Vagina (tissue), 2 donors: Measurements from ENCODE around the gene KLC3. TPM values are rescaled to one million over a fixed set of nuclear protein-coding genes. Genes with fewer than 3 reads are reported as not detected.

ENCODE experiments used
- DNase-seq, 2 donors: peaks; one replicate each; pipeline ENCODE4 v3.0.0-alpha.2; 2017; ENCODE audit errors: extremely low spot score in 2 of 2
- H3K27ac ChIP-seq: fragments of 200-600 bp; sonication (generic); one replicate; pipeline ENCODE4 v1.5.1; 2019
- H3K27me3 ChIP-seq: fragments of 200-600 bp; sonication (generic); one replicate; pipeline ENCODE4 v1.5.1; 2019
- H3K36me3 ChIP-seq, 2 donors: fragments of 200-600 bp; sonication (generic); one replicate each; pipeline ENCODE4 v1.5.1; 2017 to 2019
- H3K4me1 ChIP-seq: fragments of 200-600 bp; sonication (generic); one replicate; pipeline ENCODE4 v1.5.1; 2019
- H3K4me3 ChIP-seq, 2 donors: fragments of 200-600 bp; sonication (generic); 1 replicate in 1 of 2; 2 replicates in 1 of 2; pipeline ENCODE4 v1.5.1; 2016 to 2019
- H3K9me3 ChIP-seq: fragments of 200-600 bp; sonication (generic); one replicate; pipeline ENCODE4 v1.5.1; 2019
- CTCF ChIP-seq, 3 experiments: fragments of 450-650 bp in 2 of 3; fragments of 200-600 bp in 1 of 3; sonication (generic) in 1 of 3; IDR thresholded peaks; one replicate each; pipeline ENCODE4 v1.5.1; 2017 to 2019; ENCODE audit warnings: antibody characterized with exemption in 3 of 3, mild to moderate bottlenecking in 2 of 3, moderate library complexity in 2 of 3
- POLR2A ChIP-seq, 2 donors: fragments of 450-650 bp; IDR thresholded peaks; one replicate each; pipeline ENCODE4 v1.6.1; 2017; ENCODE audit warnings: antibody characterized with exemption in 2 of 2, mild to moderate bottlenecking in 2 of 2, moderate library complexity in 2 of 2
- POLR2AphosphoS5 ChIP-seq, 2 donors: sonication (generic); formaldehyde crosslinking; IDR thresholded peaks; one replicate each; pipeline ENCODE4 v1.9.0; 2017; ENCODE audit warnings: antibody characterized with exemption in 2 of 2, mild to moderate bottlenecking in 2 of 2, low read depth in 1 of 2; ENCODE audit not compliant: insufficient read depth in 1 of 2
- intact Hi-C: fragments of 100-400 bp; cut with DNase I; formaldehyde crosslinking; loops from one replicate; pipeline ENCODE4 v1.15.1; 2023
- total RNA-seq: library from RNA; depleted of rRNA; stranded (reverse); fragments of >200 nt; gene quantifications from one replicate; pipeline ENCODE4 v1.2.3, GENCODE V29; 2016

Gene KLC3
- total RNA-seq, 1 donor from 2014 or later = 20.9 TPM

- no peak for DNase-seq
- Histone ChIP-seq H3K4me1 (no peaks in the 10 kb centered on the region), H3K4me3 (no peak overlapping the region), H3K36me3 (no peaks in the 10 kb centered on the region), H3K27me3 (no peaks in the 10 kb centered on the region), H3K9me3 (no peaks in the 10 kb centered on the region), H3K27ac (no peak overlapping the region)
- intact Hi-C loops = no loop called here
- no peak for TF ChIP-seq POLR2A (IDR thresholded peaks at IDR 0.05)
- TF ChIP-seq CTCF (IDR thresholded peaks at IDR 0.05) = no peak
- TF ChIP-seq POLR2AphosphoS5 (IDR thresholded peaks at IDR 0.05; ENCODE audit: insufficient read depth in 1 of 2, low read depth in 1 of 2) = no peak
Measured at GRCh38 chr19:45314708-45315245, 25.8 kb upstream of the KLC3 start.

- Histone ChIP-seq H3K36me3 (no peaks in the 10 kb centered on the region), H3K4me3 (no peak overlapping the region)
- intact Hi-C loops = no loop called here
Measured at GRCh38 chr19:45315304-45315703, 25.2 kb upstream of the KLC3 start.

GRCh38 chr19:45320997-45321775, 19.4 kb upstream of the KLC3 start:
- peaks cover 7% of the 10 kb centered on the region for H3K27me3 ChIP-seq
- H3K36me3 ChIP-seq = no peaks in the 10 kb centered on the region
- H3K4me1 ChIP-seq = no peaks in the 10 kb centered on the region
- no peak for DNase-seq
- intact Hi-C loops = no loop called here
- no peak overlapping the region for H3K4me3 ChIP-seq
- no peak for TF ChIP-seq POLR2AphosphoS5 (IDR thresholded peaks at IDR 0.05; ENCODE audit: insufficient read depth in 1 of 2, low read depth in 1 of 2)
- no peak for TF ChIP-seq POLR2A (IDR thresholded peaks at IDR 0.05)
- TF ChIP-seq CTCF (IDR thresholded peaks at IDR 0.05) = no peak
- no peaks in the 10 kb centered on the region for H3K9me3 ChIP-seq
- H3K27ac ChIP-seq = no peak overlapping the region

More at GRCh38 chr19:45315304-45315703, 25.2 kb upstream of the KLC3 start:
- Histone ChIP-seq H3K4me1 (no peaks in the 10 kb centered on the region), H3K27ac (no peak overlapping the region), H3K27me3 (no peaks in the 10 kb centered on the region), H3K9me3 (no peaks in the 10 kb centered on the region)
- DNase-seq = no peak
- TF ChIP-seq CTCF (IDR thresholded peaks at IDR 0.05) = no peak
- no peak for TF ChIP-seq POLR2AphosphoS5 (IDR thresholded peaks at IDR 0.05; ENCODE audit: insufficient read depth in 1 of 2, low read depth in 1 of 2)
- no peak for TF ChIP-seq POLR2A (IDR thresholded peaks at IDR 0.05)

- Histone ChIP-seq H3K9me3 (no peaks in the 10 kb centered on the region), H3K4me3 (no peak overlapping the region), H3K4me1 (no peaks in the 10 kb centered on the region), H3K27me3 (peaks cover 7% of the 10 kb centered on the region), H3K36me3 (no peaks in the 10 kb centered on the region), H3K27ac (no peak overlapping the region)
- TF ChIP-seq POLR2A (IDR thresholded peaks at IDR 0.05) (no peak), POLR2AphosphoS5 (IDR thresholded peaks at IDR 0.05; ENCODE audit: insufficient read depth in 1 of 2, low read depth in 1 of 2) (no peak), CTCF (IDR thresholded peaks at IDR 0.05) (no peak)
- intact Hi-C loops = no loop called here
- DNase-seq = no peak
Measured at GRCh38 chr19:45321848-45322247, 18.7 kb upstream of the KLC3 start.

- Histone ChIP-seq H3K4me3 (no peak overlapping the region), H3K27me3 (peaks cover 7% of the 10 kb centered on the region), H3K36me3 (no peaks in the 10 kb centered on the region), H3K9me3 (no peaks in the 10 kb centered on the region), H3K27ac (no peak overlapping the region), H3K4me1 (no peaks in the 10 kb centered on the region)
- intact Hi-C loops = no loop called here
- TF ChIP-seq POLR2AphosphoS5 (IDR thresholded peaks at IDR 0.05; ENCODE audit: insufficient read depth in 1 of 2, low read depth in 1 of 2) (no peak), POLR2A (IDR thresholded peaks at IDR 0.05) (no peak), CTCF (IDR thresholded peaks at IDR 0.05) (no peak)
- DNase-seq = no peak
Measured at GRCh38 chr19:45322311-45322710, 18.2 kb upstream of the KLC3 start.
